NB4 (cell line): ENCODE data around the gene KCNJ4.

Source experiments
- POLR2A ChIP-seq: IDR thresholded peaks from 2 replicates; pipeline ENCODE4 v1.6.1; 2011; ENCODE audit warnings: mild to moderate bottlenecking; ENCODE audit not compliant: insufficient read length; ENCODE audit errors: extremely low read depth
- TF ChIP-seq, protein P1 (sequence below): IDR thresholded peaks from one replicate; pipeline ENCODE4 v1.5.1; 2012; ENCODE audit warnings: low read depth, low read length

DNA sequence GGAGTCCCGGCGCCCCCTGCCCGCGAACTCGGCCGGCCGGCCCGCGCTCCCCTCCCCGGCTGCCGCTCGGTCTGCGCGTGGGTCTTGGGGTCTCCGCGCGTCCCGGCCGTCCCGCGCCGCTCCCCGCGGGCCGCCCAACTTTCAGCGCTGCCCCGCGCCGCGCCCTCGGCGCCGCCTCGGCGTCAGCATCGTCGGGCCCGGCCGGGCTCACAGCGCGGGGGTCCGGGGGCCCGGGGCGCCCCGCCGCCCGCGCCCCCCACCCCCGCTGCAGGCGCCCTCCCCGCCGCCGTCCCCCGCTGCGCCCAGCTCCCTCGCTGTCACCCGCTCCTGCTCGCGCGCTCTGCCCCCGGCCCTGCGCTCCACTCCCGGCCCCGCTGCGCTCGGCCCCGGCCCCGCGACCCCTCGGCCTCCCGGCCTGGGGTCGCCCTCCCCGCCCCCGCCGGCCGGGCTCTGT, at the start of gene KCNJ4:
- TF ChIP-seq POLR2A = no peak
- TF ChIP-seq, protein P1, sequence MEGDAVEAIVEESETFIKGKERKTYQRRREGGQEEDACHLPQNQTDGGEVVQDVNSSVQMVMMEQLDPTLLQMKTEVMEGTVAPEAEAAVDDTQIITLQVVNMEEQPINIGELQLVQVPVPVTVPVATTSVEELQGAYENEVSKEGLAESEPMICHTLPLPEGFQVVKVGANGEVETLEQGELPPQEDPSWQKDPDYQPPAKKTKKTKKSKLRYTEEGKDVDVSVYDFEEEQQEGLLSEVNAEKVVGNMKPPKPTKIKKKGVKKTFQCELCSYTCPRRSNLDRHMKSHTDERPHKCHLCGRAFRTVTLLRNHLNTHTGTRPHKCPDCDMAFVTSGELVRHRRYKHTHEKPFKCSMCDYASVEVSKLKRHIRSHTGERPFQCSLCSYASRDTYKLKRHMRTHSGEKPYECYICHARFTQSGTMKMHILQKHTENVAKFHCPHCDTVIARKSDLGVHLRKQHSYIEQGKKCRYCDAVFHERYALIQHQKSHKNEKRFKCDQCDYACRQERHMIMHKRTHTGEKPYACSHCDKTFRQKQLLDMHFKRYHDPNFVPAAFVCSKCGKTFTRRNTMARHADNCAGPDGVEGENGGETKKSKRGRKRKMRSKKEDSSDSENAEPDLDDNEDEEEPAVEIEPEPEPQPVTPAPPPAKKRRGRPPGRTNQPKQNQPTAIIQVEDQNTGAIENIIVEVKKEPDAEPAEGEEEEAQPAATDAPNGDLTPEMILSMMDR = no peak
